Transverse colon (tissue), 4 donors: Measurements from ENCODE around the gene CMTR2. TPM values are rescaled to one million over a fixed set of nuclear protein-coding genes. Genes with fewer than 3 reads are reported as not detected.

ENCODE experiments used
- DNase-seq: peaks from one replicate; pipeline ENCODE4 v3.0.0-alpha.2; 2019
- H3K27ac ChIP-seq, 4 donors: fragments of 200-600 bp; sonication (generic); 2 replicates each; pipeline ENCODE4 v1.5.1; 2016 to 2018; ENCODE audit warnings: inconsistent platforms in 4 of 4
- H3K27me3 ChIP-seq: fragments of 200-600 bp; sonication (generic); 2 replicates; pipeline ENCODE4 v1.5.1; 2017; ENCODE audit warnings: inconsistent platforms
- H3K36me3 ChIP-seq, 4 donors: fragments of 200-600 bp; sonication (generic); 2 replicates each; pipeline ENCODE4 v1.5.1; 2017 to 2019; ENCODE audit warnings: inconsistent platforms in 4 of 4
- H3K4me1 ChIP-seq, 4 donors: fragments of 200-600 bp; sonication (generic); 2 replicates each; pipeline ENCODE4 v1.5.1; 2017 to 2020; ENCODE audit warnings: inconsistent platforms in 4 of 4
- H3K4me3 ChIP-seq, 4 donors: fragments of 200-600 bp; sonication (generic); 1 replicate in 1 of 4; 2 replicates in 3 of 4; pipeline versions ENCODE4 v1.5.1 to v1.6.1; 2017 to 2019; ENCODE audit warnings: inconsistent platforms in 4 of 4
- H3K9me3 ChIP-seq, 2 donors: fragments of 200-600 bp; sonication (generic); 2 replicates each; pipeline ENCODE4 v1.5.1; 2017 to 2019; ENCODE audit warnings: inconsistent platforms in 2 of 2
- EP300 ChIP-seq: sonication (generic); formaldehyde crosslinking; IDR thresholded peaks from one replicate; pipeline ENCODE4 v1.6.1; 2017; ENCODE audit warnings: antibody characterized with exemption, low read depth
- POLR2A ChIP-seq: fragments of 450-650 bp; IDR thresholded peaks from one replicate; pipeline ENCODE4 v1.6.1; 2016; ENCODE audit warnings: antibody characterized with exemption, mild to moderate bottlenecking, moderate library complexity
- POLR2AphosphoS5 ChIP-seq, 3 donors: sonication (generic); formaldehyde crosslinking; IDR thresholded peaks; one replicate each; pipeline ENCODE4 v1.6.1; 2016; ENCODE audit warnings: antibody characterized with exemption in 3 of 3
- WGBS, 2 donors: methylation state at CpG; one replicate each; pipeline ENCODE4 v1.1.5; 2018; ENCODE audit warnings: low coverage in 1 of 2; 5-methylcytosine and 5-hydroxymethylcytosine counted together
- in situ Hi-C, 4 donors: fragments of 200-750 bp; cut with MboI; loops; one replicate each; pipeline versions ENCODE4 v1.15.0 to v1.15.1; 2017; ENCODE audit warnings: low sequenced_read_pairs in 3 of 4, low pct_ligation_motif_present in 1 of 4, low pct_unique_long_range_greater_than_20kb in 1 of 4
- intact Hi-C: fragments of 100-400 bp; cut with DNase I; formaldehyde crosslinking; loops from one replicate; pipeline ENCODE4 v1.15.1; 2023; ENCODE audit warnings: low total_unique reads
- total RNA-seq, 4 donors: library from RNA; depleted of rRNA; stranded (reverse); fragments of >200 nt; gene quantifications; one replicate each; pipeline ENCODE4 v1.1.0, GENCODE V29; 2016
- TF ChIP-seq, protein P1 (sequence below), 5 experiments: fragments of 200-600 bp in 3 of 5; fragments of 450-650 bp in 2 of 5; sonication (generic) in 3 of 5; IDR thresholded peaks; 1 replicate in 2 of 5; 2 replicates in 3 of 5; pipeline ENCODE4 v1.5.1; 2016 to 2017; ENCODE audit warnings: antibody characterized with exemption in 5 of 5, inconsistent platforms in 3 of 5, mild to moderate bottlenecking in 2 of 5, moderate library complexity in 1 of 5

CMTR2 gene
- total RNA-seq, 4 donors from 2014 or later: 10.5 to 36.7 (median 26.6) TPM

DNA sequence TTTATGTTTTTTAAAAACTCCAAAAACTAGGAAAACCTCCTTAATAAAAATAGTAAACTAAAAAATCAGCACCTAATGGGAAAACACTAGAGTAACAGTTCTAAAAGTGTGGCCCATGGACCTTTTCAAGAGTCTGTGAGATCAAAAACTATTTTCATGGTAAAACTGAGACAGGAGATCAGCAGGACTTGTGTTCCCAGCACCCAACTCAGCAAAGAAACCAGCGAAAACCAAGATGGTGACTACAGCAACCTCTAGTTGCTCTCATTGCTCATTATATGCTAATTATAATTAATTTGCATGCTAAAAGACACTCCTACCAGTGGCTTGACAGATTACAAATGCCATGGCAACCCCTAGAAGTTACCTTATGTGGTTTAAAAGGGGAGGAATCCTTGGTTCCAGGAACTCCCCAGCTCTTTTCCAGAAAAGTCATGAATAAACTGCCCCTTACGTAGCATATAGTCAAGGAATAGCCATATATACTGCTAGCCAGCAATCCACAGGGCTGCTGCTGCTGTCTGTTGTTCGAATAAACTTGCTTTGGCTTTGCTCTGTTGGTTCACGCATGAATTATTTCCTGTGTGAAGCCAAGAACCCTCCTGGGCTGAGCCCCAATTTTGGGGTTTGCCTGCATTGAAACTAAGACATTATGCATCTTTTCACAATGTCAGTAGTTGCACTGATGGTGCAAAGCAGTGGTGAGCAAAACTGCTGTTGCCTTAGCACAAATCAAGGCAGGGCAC is 12.4 kb downstream of the CMTR2 start:
- no peak overlapping the region for H3K4me3 ChIP-seq

GRCh38 chr16:71273384-71273783 is 15.8 kb downstream of the CMTR2 start:
- no peak for DNase-seq
- H3K27me3 ChIP-seq: no peaks in the 10 kb centered on the region
- TF ChIP-seq POLR2AphosphoS5 (IDR thresholded peaks at IDR 0.05) (no peak), EP300 (no peak), POLR2A (no peak)
- TF ChIP-seq, protein P1, sequence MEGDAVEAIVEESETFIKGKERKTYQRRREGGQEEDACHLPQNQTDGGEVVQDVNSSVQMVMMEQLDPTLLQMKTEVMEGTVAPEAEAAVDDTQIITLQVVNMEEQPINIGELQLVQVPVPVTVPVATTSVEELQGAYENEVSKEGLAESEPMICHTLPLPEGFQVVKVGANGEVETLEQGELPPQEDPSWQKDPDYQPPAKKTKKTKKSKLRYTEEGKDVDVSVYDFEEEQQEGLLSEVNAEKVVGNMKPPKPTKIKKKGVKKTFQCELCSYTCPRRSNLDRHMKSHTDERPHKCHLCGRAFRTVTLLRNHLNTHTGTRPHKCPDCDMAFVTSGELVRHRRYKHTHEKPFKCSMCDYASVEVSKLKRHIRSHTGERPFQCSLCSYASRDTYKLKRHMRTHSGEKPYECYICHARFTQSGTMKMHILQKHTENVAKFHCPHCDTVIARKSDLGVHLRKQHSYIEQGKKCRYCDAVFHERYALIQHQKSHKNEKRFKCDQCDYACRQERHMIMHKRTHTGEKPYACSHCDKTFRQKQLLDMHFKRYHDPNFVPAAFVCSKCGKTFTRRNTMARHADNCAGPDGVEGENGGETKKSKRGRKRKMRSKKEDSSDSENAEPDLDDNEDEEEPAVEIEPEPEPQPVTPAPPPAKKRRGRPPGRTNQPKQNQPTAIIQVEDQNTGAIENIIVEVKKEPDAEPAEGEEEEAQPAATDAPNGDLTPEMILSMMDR (IDR thresholded peaks at IDR 0.05): no peak
- H3K36me3 ChIP-seq: no peaks in the 10 kb centered on the region
- no peak overlapping the region for H3K27ac ChIP-seq
- H3K4me1 ChIP-seq: no peaks in the 10 kb centered on the region
- peaks cover 0 to 3% of the 10 kb centered on the region in 2 donors for H3K9me3 ChIP-seq
- intact Hi-C loops (no loop called here), in situ Hi-C loops (no loop called here)
- WGBS, 2 donors: 86 to 100% methylated on average over 1 of the region's 1 CpG
- no peak overlapping the region for H3K4me3 ChIP-seq

More for the DNA sequence above, 12.4 kb downstream of the CMTR2 start:
- Histone ChIP-seq H3K27me3 (no peaks in the 10 kb centered on the region), H3K27ac (no peak overlapping the region), H3K36me3 (no peaks in the 10 kb centered on the region), H3K4me1 (no peaks in the 10 kb centered on the region), H3K9me3 (peaks cover 0 to 3% of the 10 kb centered on the region in 2 donors)
- 85 to 86% methylated on average over 3 to 4 of the region's 4 CpGs for WGBS, 2 donors
- in situ Hi-C loops: no loop called here
- TF ChIP-seq, protein P1 (IDR thresholded peaks at IDR 0.05): no peak
- TF ChIP-seq POLR2AphosphoS5 (IDR thresholded peaks at IDR 0.05) (no peak), EP300 (no peak)
- DNase-seq: no peak
- intact Hi-C loops: no loop called here

DNA sequence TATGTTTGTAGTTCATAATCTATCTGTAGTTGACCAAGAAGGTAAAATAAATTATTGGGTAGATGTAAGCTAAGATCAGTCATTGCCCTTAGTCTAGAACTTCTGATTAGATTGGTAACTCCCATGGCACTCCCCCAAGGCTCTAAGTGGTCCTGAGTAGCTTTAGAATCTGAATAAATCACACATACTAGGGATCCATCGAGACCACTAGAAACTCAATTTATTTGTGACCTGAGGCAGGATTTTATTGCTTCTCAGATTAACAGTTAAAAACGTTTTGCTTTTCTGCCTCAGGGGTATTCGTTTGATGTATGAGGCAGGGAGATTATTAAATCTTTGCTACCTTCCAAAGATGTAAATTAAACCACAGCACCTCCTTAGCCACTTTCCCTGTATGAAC is 24.9 kb downstream of the CMTR2 start:
- H3K9me3 ChIP-seq: no peaks in the 10 kb centered on the region
- H3K27me3 ChIP-seq: peaks cover 3% of the 10 kb centered on the region
- in situ Hi-C loops (no loop called here), intact Hi-C loops (no loop called here)
- no peak overlapping the region for H3K27ac ChIP-seq
- TF ChIP-seq EP300 (no peak), POLR2A (no peak), POLR2AphosphoS5 (IDR thresholded peaks at IDR 0.05) (no peak)
- TF ChIP-seq, protein P1 (IDR thresholded peaks at IDR 0.05): no peak
- H3K4me1 ChIP-seq: no peaks in the 10 kb centered on the region
- H3K36me3 ChIP-seq: no peaks in the 10 kb centered on the region
- no peak overlapping the region for H3K4me3 ChIP-seq
- 47 to 61% methylated on average over 3 of the region's 3 CpGs for WGBS, 2 donors
- no peak for DNase-seq

DNA sequence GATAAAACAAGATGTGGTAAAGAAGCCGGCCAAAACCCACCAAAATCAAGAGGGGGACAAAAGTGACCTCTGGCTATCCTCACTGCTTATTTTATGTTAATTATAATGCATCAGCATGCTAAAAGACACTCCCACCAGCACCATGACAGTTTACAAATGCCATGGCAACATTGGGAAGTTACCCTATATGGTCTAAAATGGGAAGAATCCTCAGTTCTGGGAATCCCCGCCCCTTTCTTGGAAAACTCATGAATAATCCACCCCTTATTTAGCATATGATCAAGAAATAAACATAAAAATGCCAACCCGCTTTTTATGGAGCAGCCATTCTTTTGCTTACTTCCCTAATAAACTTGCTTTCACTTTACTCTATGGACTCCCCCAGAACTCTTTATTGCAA is 25.6 kb downstream of the CMTR2 start:
- Histone ChIP-seq H3K4me1 (no peaks in the 10 kb centered on the region), H3K27ac (no peak overlapping the region), H3K4me3 (no peak overlapping the region), H3K36me3 (no peaks in the 10 kb centered on the region), H3K9me3 (no peaks in the 10 kb centered on the region), H3K27me3 (peaks cover 3% of the 10 kb centered on the region)
- no peak for DNase-seq
- in situ Hi-C loops: no loop called here
- intact Hi-C loops: no loop called here
- WGBS, 2 donors: 58 to 82% methylated on average over 2 to 3 of the region's 3 CpGs
- TF ChIP-seq POLR2AphosphoS5 (IDR thresholded peaks at IDR 0.05): no peak
- no peak for TF ChIP-seq POLR2A
- no peak for TF ChIP-seq EP300
- TF ChIP-seq, protein P1 (IDR thresholded peaks at IDR 0.05): no peak
